ENCODE data around the gene EPG5. TPM values are rescaled to one million over a fixed set of nuclear protein-coding genes. Genes with fewer than 3 reads are reported as not detected.

EPG5 gene
- total RNA-seq, 1 donor from 2014 or later = 18.7 TPM

- DNase-seq (no peak), ATAC-seq (no peak)
- intact Hi-C loops (cut with micrococcal nuclease) = loop anchor here (10.0 kb wide), 1 partner anchor 139 kb away; the partner anchor contains the start of gene PSTPIP2
Measured at GRCh38 chr18:45935591-45936335, 31.4 kb downstream of the EPG5 start.

GRCh38 chr18:45932708-45933107 is 34.4 kb downstream of the EPG5 start:
- ATAC-seq (peak; percentile 75), DNase-seq (no peak)
- intact Hi-C loops (cut with micrococcal nuclease) = loop anchor here (10.0 kb wide), 1 partner anchor 142 kb away; the partner anchor contains the start of gene PSTPIP2

GRCh38 chr18:45930963-45931362 is 36.2 kb downstream of the EPG5 start:
- peak; percentile 92 for ATAC-seq
- intact Hi-C loops (cut with micrococcal nuclease) = loop anchor here (10.0 kb wide), 1 partner anchor 144 kb away; the partner anchor contains the start of gene PSTPIP2
- no peak for DNase-seq

- ATAC-seq (no peak), DNase-seq (no peak)
- intact Hi-C loops (cut with micrococcal nuclease) = no loop called here
Measured at GRCh38 chr18:45926691-45927090, 40.4 kb downstream of the EPG5 start.

- intact Hi-C loops (cut with micrococcal nuclease) = no loop called here
- no peak for DNase-seq
- no peak for ATAC-seq
Measured at GRCh38 chr18:45926085-45926484, 41.0 kb downstream of the EPG5 start.

GRCh38 chr18:45923138-45923537 is 44.0 kb downstream of the EPG5 start:
- DNase-seq (no peak), ATAC-seq (no peak)
- intact Hi-C loops (cut with micrococcal nuclease) = no loop called here

- intact Hi-C loops (cut with micrococcal nuclease) = no loop called here
- DNase-seq (peak; percentile 94), ATAC-seq (peak; percentile 96)
Measured at GRCh38 chr18:45920367-45920766, 46.8 kb downstream of the EPG5 start.

GRCh38 chr18:45916302-45916701 is 50.8 kb downstream of the EPG5 start:
- ATAC-seq (no peak), DNase-seq (no peak)
- intact Hi-C loops (cut with micrococcal nuclease) = no loop called here

GRCh38 chr18:45913276-45913675 is 53.9 kb downstream of the EPG5 start:
- intact Hi-C loops (cut with micrococcal nuclease) = no loop called here
- ATAC-seq = no peak
- no peak for DNase-seq

- DNase-seq = peak; percentile 52
- ATAC-seq = peak; percentile 55
- intact Hi-C loops (cut with micrococcal nuclease) = no loop called here
Measured at GRCh38 chr18:45910405-45911023, 56.6 kb downstream of the EPG5 start.

- intact Hi-C loops (cut with micrococcal nuclease) = no loop called here
Measured at GRCh38 chr18:45901654-45902210, 65.4 kb downstream of the EPG5 start.

GRCh38 chr18:45900623-45901022 is 66.5 kb downstream of the EPG5 start:
- ATAC-seq (no peak), DNase-seq (no peak)
- intact Hi-C loops (cut with micrococcal nuclease) = no loop called here

More at GRCh38 chr18:45901654-45902210, 65.4 kb downstream of the EPG5 start:
- no peak for DNase-seq
- ATAC-seq = no peak

GRCh38 chr18:45896991-45897390 is 70.1 kb downstream of the EPG5 start:
- no peak for ATAC-seq
- intact Hi-C loops (cut with micrococcal nuclease) = no loop called here
- no peak for DNase-seq

GRCh38 chr18:45896452-45896851 is 70.7 kb downstream of the EPG5 start:
- intact Hi-C loops (cut with micrococcal nuclease) = no loop called here
- ATAC-seq (no peak), DNase-seq (no peak)

- ATAC-seq (no peak), DNase-seq (no peak)
- intact Hi-C loops (cut with micrococcal nuclease) = no loop called here
Measured at GRCh38 chr18:45895339-45895738, 71.8 kb downstream of the EPG5 start.

GRCh38 chr18:45894818-45895217 is 72.3 kb downstream of the EPG5 start:
- DNase-seq (no peak), ATAC-seq (no peak)
- intact Hi-C loops (cut with micrococcal nuclease) = no loop called here

- ATAC-seq = no peak
- intact Hi-C loops (cut with micrococcal nuclease) = no loop called here
- DNase-seq = no peak
Measured at GRCh38 chr18:45891806-45892205, 75.3 kb downstream of the EPG5 start.

GRCh38 chr18:45890606-45891005 is 76.5 kb downstream of the EPG5 start:
- no peak for ATAC-seq
- intact Hi-C loops (cut with micrococcal nuclease) = no loop called here
- no peak for DNase-seq

- ATAC-seq = no peak
- intact Hi-C loops (cut with micrococcal nuclease) = no loop called here
- no peak for DNase-seq
Measured at GRCh38 chr18:45889419-45890064, 77.6 kb downstream of the EPG5 start.

GRCh38 chr18:45887585-45887984 is 79.5 kb downstream of the EPG5 start:
- intact Hi-C loops (cut with micrococcal nuclease) = no loop called here
- ATAC-seq (no peak), DNase-seq (no peak)

Data from left ventricle myocardium superior (tissue), 1 donor.